ENCODE data around the gene TFF3.

TFF3 gene, protein sequence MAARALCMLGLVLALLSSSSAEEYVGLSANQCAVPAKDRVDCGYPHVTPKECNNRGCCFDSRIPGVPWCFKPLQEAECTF

DNA sequence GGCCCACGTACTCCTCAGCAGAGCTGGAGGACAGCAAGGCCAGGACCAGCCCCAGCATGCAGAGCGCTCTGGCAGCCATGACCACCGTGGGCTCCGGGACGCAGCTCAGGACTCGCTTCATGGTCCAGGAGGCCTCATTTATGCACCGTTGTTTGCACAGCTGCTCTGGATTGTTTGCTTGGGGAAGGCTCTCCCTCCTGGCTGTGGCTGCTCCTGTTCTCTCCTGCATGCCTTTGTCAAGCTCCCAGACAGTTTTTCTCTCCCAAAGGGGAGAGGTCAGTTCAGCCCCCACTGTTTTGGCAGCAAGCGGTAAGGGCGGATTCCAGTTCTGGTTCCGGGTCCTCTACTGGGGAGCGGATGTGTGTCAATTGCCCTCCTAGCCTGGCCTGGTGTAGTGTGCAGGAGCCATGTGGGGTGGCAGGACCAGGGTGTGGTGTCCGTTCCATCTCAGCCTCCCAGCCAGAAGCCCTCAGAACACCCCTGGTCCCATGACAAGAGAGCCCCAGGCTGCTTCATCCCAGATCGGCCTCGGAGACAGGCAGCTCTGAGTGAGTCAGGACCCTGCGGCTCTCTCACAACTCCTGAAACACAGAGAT, at the start of gene TFF3:
Gene TFF3 (minus strand): TSS at position 114 of the 596 bp plus-strand sequence. CDS start 35 bp downstream, at position 79.
- DNase-seq (ENCODE audit: low read depth), result no peak

DNA sequence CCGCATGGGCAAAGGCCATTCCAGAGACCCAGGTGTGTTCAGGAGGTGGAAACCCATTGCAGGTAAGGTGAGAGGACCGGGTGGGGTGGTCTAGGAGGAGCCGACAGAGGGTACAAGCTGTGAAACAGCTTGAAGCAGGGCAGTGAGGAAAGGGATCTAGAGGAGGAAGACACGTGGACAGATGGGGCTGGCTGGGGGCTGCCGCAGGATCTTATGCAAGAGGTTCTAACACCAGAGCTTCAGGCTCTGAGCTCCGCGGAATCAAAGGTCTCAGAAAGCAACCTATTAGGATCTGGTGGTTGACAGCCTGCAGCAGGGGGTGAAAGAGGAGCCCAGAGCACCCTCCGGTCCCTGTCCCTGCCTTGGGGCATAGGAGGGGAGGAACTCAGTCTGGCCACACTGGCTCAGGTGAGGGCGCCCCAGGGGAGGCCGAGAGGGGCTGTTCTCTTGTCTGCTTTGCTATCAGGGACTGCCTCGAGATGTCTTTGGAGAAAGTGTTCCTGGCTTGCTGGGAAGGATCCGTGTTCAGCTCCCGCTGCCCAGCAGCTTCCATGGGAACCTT, 49.2 kb upstream of the TFF3 start:
- no peak for DNase-seq (ENCODE audit: low read depth)

DNA sequence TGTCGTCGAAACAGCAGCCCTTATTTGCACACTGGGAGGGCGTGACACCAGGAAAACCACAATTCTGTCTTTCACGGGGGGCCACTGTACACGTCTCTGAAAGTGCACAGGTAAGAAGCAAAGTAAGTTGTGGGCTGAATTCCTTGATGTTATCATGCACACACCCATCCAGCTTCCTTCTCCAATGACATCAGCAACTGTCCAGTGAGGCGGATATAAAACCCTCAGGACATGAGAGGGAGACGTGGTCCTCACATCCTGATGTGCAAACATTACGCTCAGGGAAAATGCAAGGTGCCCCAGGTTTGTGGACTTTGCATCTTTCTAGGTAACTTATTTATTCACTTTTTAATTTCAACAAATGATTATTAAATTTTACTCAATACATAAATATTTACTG, 48.1 kb upstream of the TFF3 start:
- DNase-seq (ENCODE audit: low read depth), result no peak

DNA sequence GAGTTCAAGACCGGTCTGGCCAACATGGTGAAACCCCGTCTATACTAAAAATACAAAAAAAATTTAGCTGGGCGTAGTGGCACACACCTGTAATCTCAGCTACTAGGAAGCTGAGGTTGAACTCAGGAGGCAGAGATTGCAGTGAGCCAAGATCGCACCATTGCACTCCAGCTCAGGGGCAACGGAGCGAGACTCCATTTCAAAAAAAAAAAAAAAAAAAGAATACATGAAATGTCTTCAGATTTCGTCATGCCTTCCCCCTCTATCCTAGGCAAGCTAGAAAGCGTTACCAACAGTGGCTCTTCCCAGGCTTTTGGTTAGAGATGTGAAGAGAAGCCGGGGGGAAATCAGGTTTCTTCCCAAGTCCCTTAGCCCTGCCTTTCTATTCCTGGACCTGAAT, 47.5 kb upstream of the TFF3 start:
- no peak for DNase-seq (ENCODE audit: low read depth)

DNA sequence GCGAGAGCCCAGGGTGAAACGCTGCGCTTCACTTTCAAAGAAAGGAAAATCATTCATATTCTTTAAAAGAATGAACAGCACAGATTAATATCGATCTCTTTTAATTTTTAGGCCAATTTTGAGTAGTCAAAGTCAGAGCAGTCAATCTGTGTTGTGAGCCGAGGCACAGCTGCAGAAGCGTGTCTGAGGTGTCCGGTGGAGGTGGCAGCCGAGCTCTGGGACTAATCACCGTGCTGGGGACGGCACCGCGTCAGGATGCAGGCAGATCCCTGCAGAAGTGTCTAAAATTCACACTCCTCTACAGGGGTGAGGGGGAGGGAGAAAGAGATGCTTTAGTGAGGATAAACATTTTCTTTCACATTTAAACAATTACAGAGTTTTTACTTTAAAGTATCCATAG, 47.0 kb upstream of the TFF3 start:
- no peak for DNase-seq (ENCODE audit: low read depth)

DNA sequence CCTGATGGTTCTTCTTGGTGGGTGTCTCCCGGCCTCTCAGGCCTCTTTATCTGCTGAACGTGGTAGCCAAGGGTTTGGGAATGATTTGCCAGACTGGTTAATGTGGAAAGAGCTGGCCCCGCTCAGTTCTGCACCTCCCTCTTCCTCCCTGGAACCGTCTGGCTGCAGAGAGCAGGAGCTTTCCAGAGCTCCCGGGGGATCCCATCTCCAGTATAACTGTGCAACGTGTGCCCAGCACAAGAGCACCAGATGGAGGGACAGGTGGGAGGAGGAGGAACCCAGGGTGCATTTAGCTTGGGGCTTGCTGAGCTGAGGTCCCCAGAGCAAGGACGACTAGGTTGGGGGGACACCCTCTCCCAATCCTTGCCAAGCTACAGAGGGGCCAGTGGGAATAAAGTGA, 46.1 kb upstream of the TFF3 start:
- DNase-seq (ENCODE audit: low read depth), result no peak

DNA sequence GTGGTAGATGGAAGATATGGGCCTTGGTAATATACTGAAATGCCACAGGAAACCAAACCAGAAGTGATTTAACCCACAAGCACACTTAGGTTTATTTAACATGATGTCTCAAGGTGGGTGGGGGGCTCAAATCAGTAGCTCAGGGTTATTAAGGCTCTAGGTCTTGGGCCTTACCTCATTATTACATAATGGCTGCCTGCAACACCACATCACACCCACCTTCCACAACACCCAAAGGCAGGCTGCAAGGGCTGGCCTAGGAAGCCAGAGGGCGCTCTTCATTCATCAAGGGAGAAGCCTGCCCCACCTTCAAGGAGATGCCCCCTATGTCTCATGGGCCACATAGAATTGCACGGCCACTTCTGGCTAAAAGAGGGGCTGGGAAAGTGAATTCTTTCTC, 45.1 kb upstream of the TFF3 start:
- no peak for DNase-seq (ENCODE audit: low read depth)

DNA sequence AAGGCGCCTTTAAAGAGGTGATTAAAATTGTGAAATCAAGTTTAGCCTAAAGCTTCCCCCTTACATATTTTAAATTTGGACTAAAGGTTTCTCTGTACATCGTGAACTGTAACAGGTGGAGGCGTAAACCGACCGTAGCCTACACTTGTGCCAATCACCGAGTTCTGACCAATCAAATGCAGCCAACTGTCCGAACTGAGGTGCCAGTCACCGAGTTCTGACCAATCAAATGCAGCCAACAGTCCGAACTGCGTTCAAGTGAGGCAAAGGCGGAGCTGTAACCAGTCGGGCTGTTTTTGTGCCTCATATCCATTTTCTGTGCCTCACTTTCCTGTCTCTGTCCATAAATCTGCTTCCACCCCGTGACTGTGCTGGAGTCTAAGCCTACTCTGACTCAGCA, 43.7 kb upstream of the TFF3 start:
- DNase-seq (ENCODE audit: low read depth), result no peak

DNA sequence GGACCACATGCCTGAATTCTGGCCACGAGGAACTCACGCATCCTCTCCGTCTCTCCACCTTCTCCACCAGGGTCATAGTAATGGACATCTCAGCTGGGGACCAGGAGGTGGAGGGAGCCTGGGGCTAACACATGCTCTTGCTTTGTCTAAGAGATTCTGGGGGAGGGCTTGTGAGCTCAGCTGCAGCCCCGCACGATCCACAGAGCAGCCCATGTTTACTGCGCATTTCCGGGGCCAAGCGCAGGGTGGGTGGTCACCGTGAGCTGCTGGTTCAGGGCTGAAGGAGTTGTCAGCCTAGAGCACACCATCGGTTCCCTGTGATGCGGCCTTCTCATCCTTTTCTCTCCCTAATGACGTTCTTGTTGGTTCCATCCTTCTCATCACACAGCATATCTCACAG, 43.1 kb upstream of the TFF3 start:
- DNase-seq (ENCODE audit: low read depth), result no peak

DNA sequence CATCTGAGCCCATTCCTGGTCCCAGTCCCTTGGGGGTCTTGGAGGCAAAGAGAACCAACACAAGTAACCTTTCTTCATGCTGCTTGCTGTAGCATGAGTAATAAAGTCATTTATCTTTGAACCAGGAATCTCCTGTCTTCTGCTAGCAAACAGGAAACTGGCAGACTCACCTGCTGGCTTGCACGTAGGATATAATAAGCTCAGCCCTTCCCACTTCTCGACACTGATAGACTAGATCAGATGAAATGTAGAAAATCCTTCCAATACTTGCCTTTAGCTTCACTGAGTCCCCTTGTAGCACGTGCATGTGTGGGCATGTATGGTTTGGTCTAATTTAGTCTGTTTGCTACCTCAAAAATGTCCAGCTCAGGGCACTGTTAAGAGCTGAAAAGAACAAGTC, 42.1 kb upstream of the TFF3 start:
- no peak for DNase-seq (ENCODE audit: low read depth)

DNA sequence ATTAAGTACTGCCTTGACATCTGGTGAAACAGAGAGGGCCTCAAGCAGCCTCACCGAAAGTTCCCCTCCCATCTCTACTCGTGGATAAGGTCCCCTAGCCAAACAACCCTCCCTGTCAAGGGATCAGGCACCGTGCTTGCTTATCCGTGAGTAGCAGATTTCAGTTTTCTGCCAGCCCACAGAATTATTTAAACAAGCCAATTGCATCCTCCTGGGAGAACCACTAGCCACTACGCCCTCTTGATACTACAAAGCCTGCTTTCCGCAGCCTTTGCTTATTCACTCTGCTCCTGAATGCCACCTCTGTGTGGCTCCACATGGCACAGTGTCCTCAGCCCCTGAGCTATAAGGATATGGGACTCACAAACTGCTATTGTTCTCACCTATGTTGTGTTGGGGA, 41.4 kb upstream of the TFF3 start:
- DNase-seq (ENCODE audit: low read depth), result no peak

DNA sequence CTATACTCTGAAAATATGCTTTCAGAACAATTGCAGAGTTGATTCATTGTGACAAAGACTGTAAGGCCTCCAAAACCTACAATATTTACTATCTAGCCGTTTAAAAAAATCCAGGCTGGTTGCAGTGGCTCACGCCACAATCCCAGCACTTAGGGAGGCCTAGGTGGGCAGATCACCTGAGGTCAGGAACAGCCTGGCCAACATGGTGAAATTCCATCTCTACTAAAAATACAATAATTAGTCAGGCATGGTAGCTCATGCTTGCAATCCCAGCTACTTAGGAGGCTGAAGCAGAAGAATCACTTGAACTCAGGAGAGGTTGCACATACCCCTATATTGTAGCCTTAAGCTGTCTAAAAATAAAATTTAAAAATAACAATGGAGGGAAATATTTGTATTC, 40.8 kb upstream of the TFF3 start:
- no peak for DNase-seq (ENCODE audit: low read depth)

DNA sequence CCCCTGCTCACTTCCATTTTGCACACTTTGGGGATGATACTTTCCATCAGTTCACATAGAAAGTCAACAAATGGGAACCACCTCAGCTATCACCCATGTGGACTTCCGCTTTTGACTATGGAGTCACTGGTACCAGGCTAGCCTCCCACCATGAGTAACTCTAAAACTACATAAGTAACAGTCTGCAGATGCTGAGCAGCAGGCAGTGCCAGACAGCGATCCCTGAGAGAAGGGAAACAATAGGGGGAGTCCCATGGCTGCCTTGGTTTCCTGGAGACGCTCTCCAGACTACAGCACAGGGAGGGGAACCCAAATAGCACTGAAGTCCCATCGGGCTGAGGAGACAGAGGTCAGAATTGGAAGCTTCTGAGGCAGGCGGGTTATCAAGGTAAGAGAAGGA, 38.4 kb upstream of the TFF3 start:
- no peak for DNase-seq (ENCODE audit: low read depth)

DNA sequence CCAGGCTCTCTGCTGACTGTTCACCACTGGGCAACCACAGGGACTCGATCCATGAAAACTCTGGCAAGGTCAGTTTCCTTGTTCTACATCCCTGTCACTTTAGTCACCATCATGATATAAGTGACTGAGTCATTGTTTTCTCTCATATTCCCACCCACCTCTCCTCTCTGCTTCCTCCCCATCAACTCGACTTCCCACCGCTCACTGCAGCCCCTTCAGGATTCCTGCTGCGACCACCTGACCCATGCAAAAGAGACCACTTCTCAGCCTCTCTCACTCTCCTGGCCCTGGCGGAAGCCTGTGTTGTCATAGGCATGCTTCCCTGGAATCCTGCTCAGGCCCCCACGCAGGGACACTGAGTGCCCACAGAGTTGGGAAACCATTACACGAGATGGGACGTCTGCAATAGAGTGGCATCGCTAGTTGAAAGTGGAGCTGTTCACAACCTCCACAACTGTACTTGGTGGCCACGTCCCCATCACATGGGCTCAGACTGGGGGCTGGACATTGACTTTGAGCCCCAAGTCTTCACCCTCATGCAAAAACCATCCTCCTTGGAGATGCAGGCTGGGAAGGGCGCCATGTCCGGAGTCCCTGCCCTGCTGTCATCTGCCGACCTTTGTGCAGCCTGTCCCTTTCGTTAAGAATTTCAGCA, 37.4 kb upstream of the TFF3 start:
- DNase-seq (ENCODE audit: low read depth), result no peak

DNA sequence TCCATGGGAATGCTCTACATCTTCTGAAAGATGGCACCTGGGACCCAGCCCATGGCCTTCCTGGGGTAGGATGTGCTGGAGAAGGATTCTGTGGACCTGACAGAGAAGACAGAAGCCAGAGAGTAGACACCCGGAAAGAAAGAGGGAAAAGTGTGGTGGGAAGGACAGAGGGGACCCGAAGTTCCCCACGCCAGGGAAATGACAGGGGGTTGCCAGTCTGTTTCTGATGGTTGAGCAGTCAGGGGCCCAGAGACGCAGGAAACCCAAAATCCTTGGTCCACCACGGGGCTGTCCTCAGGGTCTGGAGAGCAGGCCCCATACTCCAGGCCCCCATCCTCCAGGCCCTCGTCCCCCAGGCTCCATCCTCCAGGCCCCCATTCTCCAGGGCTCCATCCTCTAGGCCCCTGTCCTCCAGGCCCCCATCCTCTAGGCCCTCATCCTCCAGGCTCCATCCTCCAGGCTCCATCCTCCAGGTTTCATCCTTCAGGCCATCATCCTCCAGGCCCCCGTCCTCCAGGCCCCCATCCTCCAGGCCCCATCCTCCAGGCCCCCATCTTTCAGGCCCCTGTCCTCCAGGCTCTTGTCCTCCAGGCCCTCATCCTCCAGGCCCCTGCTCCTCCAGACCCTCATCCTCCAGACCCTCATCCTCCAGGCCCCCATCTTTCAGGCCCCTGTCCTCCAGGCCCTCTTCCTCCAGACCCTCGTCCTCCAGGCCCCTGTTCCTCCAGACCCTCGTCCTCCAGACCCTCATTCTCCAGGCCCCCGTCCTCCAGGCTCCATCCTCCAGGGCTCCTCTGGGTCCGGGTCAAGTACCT, 36.6 kb upstream of the TFF3 start:
- DNase-seq (ENCODE audit: low read depth), result no peak

DNA sequence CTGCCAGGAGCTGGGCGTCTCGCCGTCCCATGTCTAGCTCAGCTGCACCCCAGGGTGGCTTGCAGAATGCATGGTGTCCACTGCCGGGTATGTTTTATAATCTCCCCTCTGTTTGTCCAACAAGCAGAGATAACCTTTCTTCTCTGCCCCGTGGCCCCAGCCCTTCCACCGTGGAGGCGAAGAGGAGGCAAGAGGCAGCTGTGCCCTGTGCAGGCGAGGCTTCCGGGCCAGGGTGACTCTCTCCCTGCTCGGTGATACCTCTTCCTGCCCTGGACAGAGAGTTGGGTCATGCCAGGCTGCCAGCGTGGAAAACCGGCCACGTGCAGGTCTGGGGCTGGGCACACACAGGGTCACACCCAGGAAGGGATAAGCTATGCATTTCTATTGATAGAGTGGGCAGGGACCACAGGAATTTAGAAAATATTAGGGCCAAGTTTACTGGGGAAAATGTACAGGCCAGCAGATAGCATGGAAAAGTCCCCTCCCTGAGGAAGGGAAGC, 35.8 kb upstream of the TFF3 start, which contains the start of gene TFF2:
Gene TFF2 (minus strand): TSS at position 68 of the 500 bp plus-strand sequence. CDS start 37 bp downstream, at position 31.
- DNase-seq (ENCODE audit: low read depth), result no peak

DNA sequence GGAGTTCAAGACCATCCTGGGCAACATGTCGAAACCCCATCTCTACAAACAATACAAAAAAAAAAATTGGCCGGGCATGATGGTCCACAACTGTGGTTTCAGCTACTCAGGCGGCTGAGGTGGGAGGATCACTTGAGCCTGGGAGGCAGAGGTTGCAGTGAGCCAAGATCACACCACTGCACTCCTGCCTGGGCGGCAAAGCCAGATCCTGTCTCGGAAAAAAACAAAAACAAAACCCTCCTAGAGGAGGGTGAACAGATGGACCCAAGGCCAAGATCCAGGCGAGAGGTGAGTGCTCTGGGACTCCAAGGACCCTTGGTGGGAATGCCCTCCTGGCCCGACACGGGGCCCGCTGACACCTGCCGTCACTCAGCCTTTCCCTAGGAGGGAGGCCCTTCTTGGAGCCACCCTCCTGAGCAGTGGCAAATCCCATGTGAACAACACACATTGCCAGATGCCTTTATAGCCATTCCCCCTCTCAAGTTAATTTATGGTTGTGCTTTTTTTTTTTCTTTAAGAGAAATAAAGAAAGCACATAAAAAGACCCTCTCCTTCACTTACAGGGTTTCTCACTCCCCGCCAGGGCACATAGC, 35.2 kb upstream of the TFF3 start:
- no peak for DNase-seq (ENCODE audit: low read depth)

DNA sequence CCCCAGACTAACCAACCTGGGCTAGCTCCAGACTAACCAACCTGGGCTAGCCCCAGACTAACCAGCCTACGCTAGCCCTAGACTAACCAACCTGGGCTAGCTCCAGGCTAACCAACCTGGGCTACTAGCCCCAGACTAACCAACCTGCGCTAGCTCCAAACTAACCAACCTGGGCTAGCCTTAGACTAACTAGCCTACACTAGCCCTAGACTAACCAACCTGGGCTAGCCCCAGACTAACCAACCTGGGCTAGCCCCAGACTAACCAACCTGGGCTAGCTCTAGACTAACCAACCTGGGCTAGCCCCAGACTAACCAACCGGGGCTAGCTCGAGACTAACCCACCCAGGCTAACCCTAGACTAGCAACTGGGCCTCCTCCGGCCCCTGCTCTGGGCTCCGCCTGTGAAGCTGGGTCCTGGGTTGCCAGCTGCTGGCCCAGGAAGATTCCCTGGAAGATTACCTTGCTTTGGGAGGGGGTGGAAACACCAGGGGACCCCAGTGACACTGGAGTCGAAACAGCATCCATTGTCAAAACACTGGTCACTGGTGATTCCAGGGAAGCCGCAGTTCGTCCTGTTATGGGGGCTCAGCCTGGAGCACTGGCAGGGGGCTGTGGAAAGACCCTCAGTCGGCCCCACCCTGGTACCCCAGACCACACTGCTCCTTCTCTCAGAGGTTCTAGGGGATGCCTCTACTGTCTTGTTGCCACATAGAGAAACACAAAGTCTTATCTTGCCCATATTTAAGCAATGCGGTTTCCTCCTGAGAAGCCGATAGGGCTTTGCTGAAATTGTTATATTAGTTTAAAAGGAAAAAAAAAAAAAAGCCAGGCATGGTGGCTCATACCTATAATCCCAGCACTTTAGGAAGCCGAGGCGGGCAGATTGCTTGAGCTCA, 34.5 kb upstream of the TFF3 start:
- DNase-seq (ENCODE audit: low read depth), result no peak

DNA sequence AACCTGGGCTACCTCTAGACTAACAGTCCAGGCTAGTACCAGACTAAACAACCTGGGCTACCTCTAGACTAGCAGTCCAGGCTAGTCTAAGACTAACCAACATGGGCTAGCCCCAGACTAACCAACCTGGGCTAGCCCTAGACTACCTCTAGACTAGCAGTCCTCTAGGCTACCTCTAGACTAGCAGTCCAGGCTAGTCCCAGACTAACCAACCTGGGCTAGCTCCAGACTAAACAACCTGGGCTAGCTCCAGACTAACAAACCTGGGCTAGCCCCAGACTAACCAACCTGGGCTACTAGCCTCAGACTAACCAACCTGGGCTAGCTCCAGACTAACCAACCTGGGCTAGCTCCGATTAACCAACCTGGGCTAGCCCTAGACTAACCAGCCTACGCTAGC, 33.6 kb upstream of the TFF3 start:
- no peak for DNase-seq (ENCODE audit: low read depth)

DNA sequence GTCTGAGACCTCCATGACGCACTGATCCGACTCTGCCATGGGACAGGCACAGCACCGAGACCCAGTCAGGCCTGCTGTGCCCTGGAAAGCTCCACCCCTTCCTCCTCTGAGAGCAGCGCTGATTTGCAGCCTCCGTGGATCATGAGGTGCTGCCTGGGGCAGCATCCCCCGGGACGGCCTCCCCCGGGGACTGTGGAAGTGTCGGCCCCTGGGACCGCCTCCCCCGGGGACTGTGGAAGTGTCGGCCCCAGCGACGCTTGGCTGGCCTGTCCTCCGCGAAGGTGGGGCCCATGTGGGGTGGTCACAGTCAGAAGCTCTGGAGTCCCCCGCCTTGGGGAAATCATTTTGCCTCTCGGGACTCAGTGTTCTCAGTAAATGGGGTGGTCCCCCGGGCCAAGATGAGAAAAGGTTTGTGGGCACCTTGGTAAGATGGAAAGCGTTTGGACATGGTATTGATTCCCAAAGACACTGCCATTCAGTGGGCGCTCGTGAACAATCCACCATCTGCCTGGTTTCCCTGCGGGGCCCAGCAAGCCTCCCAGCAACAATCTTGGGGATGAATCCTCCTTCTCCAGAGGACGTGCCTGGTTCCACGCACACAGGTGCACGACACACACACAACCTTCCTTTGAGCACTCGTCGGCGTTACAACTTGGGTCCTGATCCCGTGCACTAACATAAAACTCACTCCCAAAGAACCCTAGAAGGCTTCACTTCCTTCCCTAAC, 32.6 kb upstream of the TFF3 start:
- no peak for DNase-seq (ENCODE audit: low read depth)
